IPS-NIHi7 (cell line): Measurements from ENCODE around the gene PAK1IP1.
A peak's percentile ranks its signal among the peaks of the same experiment; 100 is the strongest.
"Not testable (repeated sequence)": the region's sequence is repeated elsewhere in the genome, so short reads cannot be mapped to it uniquely, and the experiment has no call there.

Experiments used
- DNase-seq: peaks from one replicate; pipeline ENCODE4 v3.0.0; 2012; ENCODE audit warnings: mixed read lengths; ENCODE audit errors: extremely low spot score

Gene PAK1IP1

DNA sequence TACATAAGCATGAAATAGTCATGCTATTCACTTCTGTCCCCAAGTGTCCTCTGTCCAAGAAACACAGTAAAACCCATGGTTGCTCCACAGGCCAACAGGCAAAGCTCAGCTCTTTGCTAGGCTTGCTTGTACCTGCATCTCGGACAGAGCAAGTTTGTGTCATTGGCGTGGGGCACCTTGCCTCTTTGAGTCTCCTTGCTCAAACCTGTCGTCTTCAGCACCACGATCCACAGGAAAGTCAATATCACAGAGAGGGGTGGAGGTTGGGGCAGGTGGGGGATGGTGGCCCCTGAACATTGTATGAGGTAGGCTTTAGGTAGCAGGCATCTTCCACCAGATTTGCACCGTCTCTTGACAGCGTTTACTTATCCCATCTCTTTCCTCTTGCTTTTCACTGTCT lies 48.7 kb downstream of the PAK1IP1 start:
- DNase-seq: no peak

GRCh38 chr6:10745116-10745515 lies 50.3 kb downstream of the PAK1IP1 start:
- DNase-seq: no peak

- DNase-seq: no peak
These were observed 52.1 kb downstream of the PAK1IP1 start for GRCh38 chr6:10746915-10747250.

DNA sequence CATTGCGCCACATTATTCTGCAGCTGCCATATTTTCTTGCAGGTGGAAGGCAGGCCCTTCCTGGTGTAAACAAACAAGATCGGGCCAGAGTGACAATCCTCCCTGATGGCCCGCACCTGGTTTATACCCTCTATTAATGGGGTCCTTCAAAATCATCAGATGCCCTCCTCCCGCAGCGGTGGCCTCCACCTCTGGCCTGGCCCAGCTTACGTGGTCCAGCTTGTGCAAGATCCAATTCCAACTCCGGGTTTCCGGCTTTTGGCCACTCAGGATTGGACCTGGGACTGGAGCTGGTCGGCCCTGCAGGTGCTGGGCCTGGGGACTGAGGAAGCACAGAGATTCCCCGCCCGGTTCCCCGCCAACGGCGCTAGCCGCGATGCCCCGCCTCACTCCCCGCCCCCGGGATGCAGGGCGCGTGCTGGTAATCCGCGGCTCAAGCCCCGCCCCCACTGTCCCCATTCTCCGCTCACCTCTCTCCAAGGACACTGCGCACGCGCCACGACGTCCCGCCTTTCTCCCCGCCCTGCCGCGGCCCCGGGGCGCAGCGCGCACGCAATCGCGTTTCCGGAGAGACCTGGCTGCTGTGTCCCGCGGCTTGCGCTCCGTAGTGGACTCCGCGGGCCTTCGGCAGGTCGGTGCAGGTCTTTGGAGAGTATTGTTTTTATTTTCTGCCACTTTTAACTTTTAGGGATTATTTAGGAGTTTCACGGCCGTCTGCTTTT lies 52.6 kb downstream of the PAK1IP1 start, which contains the start of gene TMEM14B:
Gene TMEM14B (plus strand): TSS at position 555 of the 722 bp plus-strand sequence. CDS start 1,441 bp downstream, outside the sequence.
- DNase-seq: peak; percentile 100

GRCh38 chr6:10749734-10750133 lies 55.0 kb downstream of the PAK1IP1 start:
- no peak for DNase-seq

DNA sequence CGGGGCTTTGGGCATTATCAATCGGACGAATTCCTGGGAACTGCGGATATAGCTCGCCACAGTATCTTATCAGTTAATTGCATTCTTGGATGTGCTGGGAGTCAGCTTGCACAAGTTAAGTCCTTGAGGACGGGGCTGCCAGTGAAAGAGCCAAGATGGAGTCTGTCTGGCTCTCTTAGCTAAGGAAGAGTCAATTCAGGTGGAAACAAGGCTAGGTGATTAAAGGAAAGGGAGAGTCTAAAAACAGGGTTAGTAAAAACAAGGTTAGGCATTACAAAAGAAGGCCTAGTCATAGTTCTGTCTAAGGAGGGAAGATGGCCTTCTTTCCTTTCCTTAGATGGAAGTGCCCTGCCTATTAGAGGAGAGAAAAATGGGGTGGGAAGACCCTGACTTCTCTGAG lies 55.8 kb downstream of the PAK1IP1 start:
- DNase-seq: not testable (repeated sequence)

GRCh38 chr6:10751757-10752156 lies 57.0 kb downstream of the PAK1IP1 start:
- DNase-seq: not testable (repeated sequence)

GRCh38 chr6:10756085-10756484 lies 61.3 kb downstream of the PAK1IP1 start:
- no peak for DNase-seq
